ENCODE data around the gene HFE. TPM values are rescaled to one million over a fixed set of nuclear protein-coding genes. Genes with fewer than 3 reads are reported as not detected.

HFE gene
- total and polyA plus RNA-seq, 10 of the 15 experiments (the other 5 are each of a cell fraction or from before 2014, with no cell fraction given) = 0.52 to 5.9 (median 1.7) TPM

DNA sequence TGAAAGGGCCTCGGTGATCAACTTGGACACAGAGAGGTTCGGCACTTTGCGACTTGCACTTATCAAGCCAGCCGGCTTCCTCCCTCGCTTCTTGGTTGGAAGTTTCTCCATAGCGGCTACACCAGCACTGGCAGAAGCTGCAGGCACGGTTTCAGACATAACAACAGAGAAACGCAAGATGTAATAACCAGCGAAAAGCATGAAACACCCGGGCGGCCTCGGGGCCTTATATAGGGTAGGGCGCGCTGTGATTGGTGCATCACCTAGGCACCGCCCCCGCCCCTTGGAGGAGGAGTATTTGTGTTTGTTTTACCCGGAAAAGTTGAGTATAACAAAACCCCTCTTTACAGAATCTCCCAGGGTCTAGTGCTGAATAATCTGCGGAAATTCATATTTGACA lies 20.7 kb downstream of the HFE start:
- ChIA-PET POLR2A (interaction anchor here (0.5 to 3.5 kb wide), 4 partner anchors 12 to 1724 kb away, joined by 3 to 10 read pairs (median 4); no protein-coding TSS in a partner anchor), RAD21 (ENCODE audit: unreplicated experiment) (interaction anchor here (1.3 kb wide), 1 partner anchor 11 kb away, joined by 4 read pairs; no protein-coding TSS in a partner anchor), CTCF (interaction anchor here (1.4 kb wide), 1 partner anchor 13 kb away, joined by 5 read pairs; no protein-coding TSS in a partner anchor), SMC1A (ENCODE audit: uncharacterized antibody, unreplicated experiment) (interaction anchor here (1.0 to 2.7 kb wide), 6 partner anchors 9 to 45 kb away, joined by 3 to 14 read pairs (median 4); no protein-coding TSS in a partner anchor)
- Histone ChIP-seq H3K27ac (ENCODE audit: control insufficient read depth, insufficient read depth) (no peak overlapping the region), H3K27me3 (replicated peaks in 1 of 2; ENCODE audit: control insufficient read depth in 2 of 2, insufficient read depth in 2 of 2, low read length in 1 of 2) (no peaks in the 10 kb centered on the region), H4K20me1 (ENCODE audit: control insufficient read depth, insufficient read depth) (no peaks in the 10 kb centered on the region), H3K9me3 (replicated peaks; ENCODE audit: control insufficient read depth, insufficient read depth, low read length) (peaks cover 2% of the 10 kb centered on the region; the same call in 2 of the 3 replicates), H3K9ac (ENCODE audit: control insufficient read depth, insufficient read depth, low read length) (no peak overlapping the region), H2AFZ (ENCODE audit: control insufficient read depth, low read depth, low read length) (no peak overlapping the region), H3K4me3 (no peak overlapping the region), H3K36me3 (ENCODE audit: control insufficient read depth in 2 of 2, insufficient read depth in 2 of 2, low read length in 1 of 2) (no peaks in the 10 kb centered on the region; a peak in 1 of 4 replicates), H3K79me2 (ENCODE audit: control insufficient read depth, insufficient read depth, low read length) (no peaks in the 10 kb centered on the region), H3K4me1 (ENCODE audit: control insufficient read depth, insufficient read depth, low read length) (no peaks in the 10 kb centered on the region), H3K4me2 (ENCODE audit: control insufficient read depth, insufficient read depth) (no peak overlapping the region)
- FAIRE-seq (no peak), ATAC-seq (no peak), DNase-seq (ENCODE audit: low read depth, low spot score) (no peak)
- in situ Hi-C loops (cut with MboI) (no loop called here), intact Hi-C loops (cut with micrococcal nuclease; ENCODE audit: unreplicated experiment) (no loop called here)
- no peak for TF ChIP-seq SMC3 (IDR thresholded peaks at IDR 0.05; ENCODE audit: borderline replicate concordance, low read length)
- no peak for TF ChIP-seq EZH2 (IDR thresholded peaks at IDR 0.05; ENCODE audit: borderline replicate concordance, control insufficient read depth, low read depth, low read length)
- TF ChIP-seq, protein P1, sequence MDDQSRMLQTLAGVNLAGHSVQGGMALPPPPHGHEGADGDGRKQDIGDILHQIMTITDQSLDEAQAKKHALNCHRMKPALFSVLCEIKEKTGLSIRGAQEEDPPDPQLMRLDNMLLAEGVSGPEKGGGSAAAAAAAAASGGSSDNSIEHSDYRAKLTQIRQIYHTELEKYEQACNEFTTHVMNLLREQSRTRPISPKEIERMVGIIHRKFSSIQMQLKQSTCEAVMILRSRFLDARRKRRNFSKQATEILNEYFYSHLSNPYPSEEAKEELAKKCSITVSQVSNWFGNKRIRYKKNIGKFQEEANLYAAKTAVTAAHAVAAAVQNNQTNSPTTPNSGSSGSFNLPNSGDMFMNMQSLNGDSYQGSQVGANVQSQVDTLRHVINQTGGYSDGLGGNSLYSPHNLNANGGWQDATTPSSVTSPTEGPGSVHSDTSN (IDR thresholded peaks at IDR 0.05; ENCODE audit: insufficient replicate concordance, low read depth, low read length) = no peak
- TF ChIP-seq, protein P2, sequence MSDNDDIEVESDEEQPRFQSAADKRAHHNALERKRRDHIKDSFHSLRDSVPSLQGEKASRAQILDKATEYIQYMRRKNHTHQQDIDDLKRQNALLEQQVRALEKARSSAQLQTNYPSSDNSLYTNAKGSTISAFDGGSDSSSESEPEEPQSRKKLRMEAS (IDR thresholded peaks at IDR 0.05; ENCODE audit: low read depth, low read length) = no peak
- TF ChIP-seq JUNB (IDR thresholded peaks at IDR 0.05) = no peak
- no peak for TF ChIP-seq SMAD1 (IDR thresholded peaks at IDR 0.05; ENCODE audit: low read depth, partially characterized antibody)
- TF ChIP-seq SP1 (IDR thresholded peaks at IDR 0.05; ENCODE audit: low read depth, low read length) = no peak
- TF ChIP-seq, protein P3, sequence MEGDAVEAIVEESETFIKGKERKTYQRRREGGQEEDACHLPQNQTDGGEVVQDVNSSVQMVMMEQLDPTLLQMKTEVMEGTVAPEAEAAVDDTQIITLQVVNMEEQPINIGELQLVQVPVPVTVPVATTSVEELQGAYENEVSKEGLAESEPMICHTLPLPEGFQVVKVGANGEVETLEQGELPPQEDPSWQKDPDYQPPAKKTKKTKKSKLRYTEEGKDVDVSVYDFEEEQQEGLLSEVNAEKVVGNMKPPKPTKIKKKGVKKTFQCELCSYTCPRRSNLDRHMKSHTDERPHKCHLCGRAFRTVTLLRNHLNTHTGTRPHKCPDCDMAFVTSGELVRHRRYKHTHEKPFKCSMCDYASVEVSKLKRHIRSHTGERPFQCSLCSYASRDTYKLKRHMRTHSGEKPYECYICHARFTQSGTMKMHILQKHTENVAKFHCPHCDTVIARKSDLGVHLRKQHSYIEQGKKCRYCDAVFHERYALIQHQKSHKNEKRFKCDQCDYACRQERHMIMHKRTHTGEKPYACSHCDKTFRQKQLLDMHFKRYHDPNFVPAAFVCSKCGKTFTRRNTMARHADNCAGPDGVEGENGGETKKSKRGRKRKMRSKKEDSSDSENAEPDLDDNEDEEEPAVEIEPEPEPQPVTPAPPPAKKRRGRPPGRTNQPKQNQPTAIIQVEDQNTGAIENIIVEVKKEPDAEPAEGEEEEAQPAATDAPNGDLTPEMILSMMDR (IDR thresholded peaks at IDR 0.05 in 2 of 3, conservative IDR thresholded peaks at IDR 0.05 in 1 of 3; ENCODE audit: control insufficient read depth in 2 of 3, extremely low read depth in 1 of 3, insufficient read depth in 1 of 3, low read depth in 3 of 3, low read length in 3 of 3) = no peak
- BruUV-seq (replicated peaks) = no TSS peak
- 94% methylated on average over 18 of the region's 18 CpGs for WGBS (ENCODE audit: insufficient coverage, insufficient replicate concordance, low lambda C conversion rate, missing lambda C conversion rate)

All from GM12878 (cell line).